Loucy (cell line): Measurements from ENCODE around the gene WDCP.

Experiments used
- EZH2phosphoT487 ChIP-seq: fragments of 200-600 bp; IDR thresholded peaks from 2 replicates; pipeline ENCODE4 v1.6.1; 2018; ENCODE audit warnings: antibody characterized with exemption, mild to moderate bottlenecking, moderate library complexity, borderline replicate concordance
- TF ChIP-seq, protein P1 (sequence below): fragments of 200-600 bp; sonication (generic); conservative IDR thresholded peaks from 2 replicates; pipeline ENCODE4 v1.5.1; 2014; ENCODE audit warnings: mild to moderate bottlenecking, antibody characterized with exemption, low read length

- TF ChIP-seq, protein P1, sequence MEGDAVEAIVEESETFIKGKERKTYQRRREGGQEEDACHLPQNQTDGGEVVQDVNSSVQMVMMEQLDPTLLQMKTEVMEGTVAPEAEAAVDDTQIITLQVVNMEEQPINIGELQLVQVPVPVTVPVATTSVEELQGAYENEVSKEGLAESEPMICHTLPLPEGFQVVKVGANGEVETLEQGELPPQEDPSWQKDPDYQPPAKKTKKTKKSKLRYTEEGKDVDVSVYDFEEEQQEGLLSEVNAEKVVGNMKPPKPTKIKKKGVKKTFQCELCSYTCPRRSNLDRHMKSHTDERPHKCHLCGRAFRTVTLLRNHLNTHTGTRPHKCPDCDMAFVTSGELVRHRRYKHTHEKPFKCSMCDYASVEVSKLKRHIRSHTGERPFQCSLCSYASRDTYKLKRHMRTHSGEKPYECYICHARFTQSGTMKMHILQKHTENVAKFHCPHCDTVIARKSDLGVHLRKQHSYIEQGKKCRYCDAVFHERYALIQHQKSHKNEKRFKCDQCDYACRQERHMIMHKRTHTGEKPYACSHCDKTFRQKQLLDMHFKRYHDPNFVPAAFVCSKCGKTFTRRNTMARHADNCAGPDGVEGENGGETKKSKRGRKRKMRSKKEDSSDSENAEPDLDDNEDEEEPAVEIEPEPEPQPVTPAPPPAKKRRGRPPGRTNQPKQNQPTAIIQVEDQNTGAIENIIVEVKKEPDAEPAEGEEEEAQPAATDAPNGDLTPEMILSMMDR: no peak
- TF ChIP-seq EZH2phosphoT487: no peak
These were observed 41.7 kb upstream of the WDCP start for GRCh38 chr2:24088821-24089359.
